AML-193 (cell line): ENCODE data around the gene BRF1.
A peak's percentile ranks its signal among the peaks of the same experiment; 100 is the strongest.

Experiments
- DNase-seq, 2 experiments: peaks; one replicate each; lab custom pipeline; 2025; lab: John Stamatoyannopoulos, UW

Gene BRF1

GRCh38 chr14:105209091-105209490 is 91.7 kb downstream of the BRF1 start:
- no peak for DNase-seq

DNA sequence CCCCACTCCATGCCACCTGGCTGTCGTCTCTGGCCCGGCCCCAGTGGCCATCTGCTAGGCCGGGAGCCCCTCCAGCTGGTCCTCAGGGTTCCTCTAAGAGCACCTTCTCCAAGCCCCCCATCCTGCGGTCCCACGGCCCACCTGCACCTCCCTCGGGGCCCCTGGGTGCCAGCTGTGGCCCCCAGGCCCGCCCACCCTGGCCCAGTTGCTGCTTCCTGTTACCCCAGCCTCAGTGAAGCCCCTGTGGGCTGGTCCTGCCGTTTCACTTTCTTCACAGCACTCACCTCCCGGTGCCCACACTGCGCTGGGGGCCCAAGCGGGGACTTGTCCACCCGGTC is 92.1 kb downstream of the BRF1 start:
- DNase-seq, result no peak

DNA sequence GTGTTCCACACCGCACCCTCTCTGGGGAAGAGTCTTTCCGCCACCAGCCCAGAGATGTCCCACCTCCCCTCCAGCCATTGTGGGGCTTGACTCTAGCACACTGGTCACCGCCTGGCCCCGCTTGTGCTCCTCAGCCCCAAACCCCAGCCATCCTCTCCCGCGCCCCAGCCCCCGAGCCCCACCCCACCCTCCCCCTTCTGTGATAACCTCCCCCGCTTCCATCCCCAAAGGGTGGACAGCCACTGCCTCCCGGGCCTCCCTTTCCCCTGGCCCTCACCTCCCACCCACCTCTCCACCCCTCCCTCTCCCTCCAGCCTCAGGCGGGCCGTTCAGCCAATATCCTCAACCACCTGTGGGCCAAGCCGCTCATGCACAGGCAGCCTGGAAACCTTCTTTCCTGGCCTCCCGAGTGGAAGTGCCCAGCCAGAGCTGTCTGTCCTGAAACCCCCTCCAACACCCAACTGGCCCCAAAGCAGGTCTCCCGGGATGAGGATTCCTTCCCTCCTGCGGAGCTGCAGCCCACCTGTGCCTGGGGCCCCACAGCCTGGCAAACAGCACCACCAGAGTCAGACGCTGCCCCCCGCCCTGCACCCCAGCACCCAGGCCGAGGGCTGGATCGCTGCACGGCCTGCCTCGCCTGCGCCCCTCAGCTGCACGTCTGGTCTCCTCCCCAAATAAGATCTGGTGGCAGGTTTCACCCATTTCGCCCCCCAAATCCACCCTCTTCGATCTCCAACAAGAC is 92.6 kb downstream of the BRF1 start:
- DNase-seq, result no peak

GRCh38 chr14:105207460-105207901 is 93.3 kb downstream of the BRF1 start:
- DNase-seq, result no peak

DNA sequence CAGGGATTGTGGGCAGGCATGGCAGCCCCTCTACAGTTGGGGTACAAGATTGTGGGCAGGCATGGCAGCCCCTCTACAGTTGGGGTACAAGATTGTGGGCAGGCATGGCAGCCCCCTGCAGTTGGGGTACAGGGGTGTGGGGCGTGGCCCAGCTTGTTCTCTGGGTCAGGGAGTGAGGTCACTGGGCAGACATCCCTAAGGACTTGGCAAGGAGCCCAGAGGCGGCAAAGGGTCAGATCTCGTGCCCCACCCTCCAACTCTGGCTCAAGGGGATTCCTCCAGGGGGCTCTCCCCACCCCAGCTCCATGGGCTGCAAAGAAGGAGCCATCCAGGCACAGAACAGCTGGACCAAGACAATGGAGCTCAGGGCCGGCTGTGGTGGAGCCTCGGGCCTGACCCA is 93.9 kb downstream of the BRF1 start:
- no peak for DNase-seq

- no peak for DNase-seq
Observed at GRCh38 chr14:105205673-105206208, 95.1 kb downstream of the BRF1 start.

DNA sequence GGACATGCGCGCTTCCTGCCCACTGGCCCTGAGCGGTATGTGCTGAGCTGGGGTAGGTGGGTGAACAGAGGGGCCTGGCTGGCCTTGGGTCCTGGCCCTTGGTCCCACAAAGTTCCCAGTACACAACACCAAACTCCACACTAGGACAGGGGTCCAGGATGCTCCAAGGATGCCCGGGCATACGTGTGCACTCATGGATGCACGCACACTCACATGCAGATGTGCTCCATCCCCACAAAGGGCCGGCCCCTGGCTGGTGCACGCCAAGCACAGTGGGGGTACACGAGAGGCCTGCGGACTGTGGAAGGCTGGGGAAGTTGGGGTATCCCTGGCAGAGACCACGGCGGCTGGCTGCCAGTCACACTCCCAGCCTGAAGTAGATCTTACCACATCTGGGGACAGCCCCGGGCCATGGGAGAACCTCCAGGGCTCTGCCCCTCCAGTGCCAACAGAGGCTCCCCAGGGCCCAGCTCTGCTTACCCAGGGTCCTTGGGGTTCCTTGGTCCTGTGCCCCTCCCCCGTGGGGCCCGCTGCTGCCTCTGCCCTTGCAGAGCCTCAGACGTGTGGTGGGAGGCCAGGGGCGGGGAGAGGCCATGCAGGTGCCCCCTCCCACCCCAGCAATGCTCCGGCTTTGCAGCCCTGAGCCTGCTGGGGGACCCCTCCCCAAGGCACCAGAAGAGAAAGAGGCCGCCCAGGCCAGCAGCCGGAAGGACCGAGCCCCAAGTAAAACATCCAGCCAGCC is 95.7 kb downstream of the BRF1 start:
- DNase-seq, result no peak

- no peak for DNase-seq
Observed at GRCh38 chr14:105204206-105204930, 96.4 kb downstream of the BRF1 start.

- no peak for DNase-seq
Observed at GRCh38 chr14:105203701-105204100, 97.1 kb downstream of the BRF1 start.

- DNase-seq, result peak; percentile 14 to 24
Observed at GRCh38 chr14:105203057-105203531, 97.7 kb downstream of the BRF1 start.

- DNase-seq, result peak; percentile 76 to 79
Observed at GRCh38 chr14:105201925-105202513, 98.8 kb downstream of the BRF1 start.

DNA sequence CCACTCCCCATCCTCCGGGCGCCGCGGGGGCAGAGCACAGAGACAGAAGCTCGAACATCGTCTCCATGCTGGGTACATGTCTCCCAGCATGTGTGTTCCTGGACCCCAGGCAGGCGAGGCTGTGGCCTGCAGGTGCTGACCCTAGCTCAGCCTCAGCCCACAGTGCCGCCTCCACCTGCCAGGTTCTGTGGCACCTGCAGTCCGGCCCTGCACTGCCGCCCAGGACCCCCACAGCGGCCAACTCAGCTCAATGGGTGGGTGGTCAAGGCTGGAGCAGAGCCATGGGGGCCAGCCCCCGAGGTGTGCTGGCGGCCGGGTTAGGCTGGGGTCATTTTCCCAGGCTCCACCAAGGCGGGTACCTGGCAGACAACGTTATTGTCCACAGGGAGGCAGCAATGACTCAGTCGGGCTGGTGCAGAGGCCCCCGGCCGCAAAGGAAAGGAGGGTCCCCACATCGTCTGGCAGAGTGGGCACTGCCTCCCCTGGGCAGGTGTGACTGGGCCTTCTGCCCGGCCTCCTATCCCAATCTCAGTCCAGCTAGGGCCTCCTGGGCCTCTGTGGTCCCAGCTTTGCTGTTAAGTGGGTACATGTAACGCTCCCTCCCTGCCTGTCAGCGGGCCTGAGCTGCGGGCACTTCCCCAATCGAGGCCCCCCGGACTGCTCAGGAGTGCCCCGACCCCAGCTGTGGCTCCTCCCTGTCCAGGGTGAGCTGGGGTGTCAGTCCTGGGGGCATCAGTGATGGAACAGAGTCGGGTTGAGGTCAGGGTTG is 99.5 kb downstream of the BRF1 start:
- peak; percentile 24 to 40 for DNase-seq

- DNase-seq, result no peak
Observed at GRCh38 chr14:105200641-105201040, 100.2 kb downstream of the BRF1 start.

DNA sequence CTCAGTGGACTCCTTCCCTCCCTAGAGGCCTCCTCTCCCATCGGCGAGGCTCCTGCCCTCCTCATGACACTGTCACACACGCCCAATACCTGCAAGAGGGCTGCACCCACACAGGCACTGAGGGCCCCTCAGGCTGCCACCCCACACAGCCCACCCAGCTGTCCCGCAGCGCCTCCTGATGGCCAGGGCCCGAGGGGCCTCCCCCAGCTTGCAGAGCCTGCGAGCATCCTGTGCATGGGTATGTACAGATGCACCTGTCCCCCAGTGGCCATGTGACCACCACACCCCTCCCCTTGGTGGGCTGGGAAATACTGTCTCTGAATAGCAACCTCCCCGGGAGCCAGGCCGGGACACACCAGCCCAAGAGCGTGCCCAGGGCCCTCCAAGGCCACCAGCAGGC is 100.7 kb downstream of the BRF1 start:
- DNase-seq, result no peak

DNA sequence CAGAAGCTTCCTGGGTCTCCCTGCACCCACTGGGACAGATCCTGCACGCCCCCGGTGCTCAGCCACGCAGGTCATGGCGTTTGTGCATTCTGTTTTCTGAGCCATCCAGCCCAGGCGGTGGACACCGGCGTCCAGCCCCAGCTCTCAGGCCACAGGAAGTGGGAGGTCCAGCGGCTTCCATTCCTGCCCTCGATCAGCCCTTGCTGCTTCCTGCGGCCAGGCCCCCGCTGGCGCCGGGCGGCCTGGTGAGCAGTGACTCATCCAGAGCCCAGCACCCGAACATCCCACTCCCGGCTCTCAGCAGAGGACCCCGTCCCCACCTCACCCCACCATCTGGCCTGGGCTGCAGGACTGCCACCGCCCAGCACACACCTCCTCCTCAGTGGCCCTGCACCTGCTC is 101.7 kb downstream of the BRF1 start:
- DNase-seq, result no peak

DNA sequence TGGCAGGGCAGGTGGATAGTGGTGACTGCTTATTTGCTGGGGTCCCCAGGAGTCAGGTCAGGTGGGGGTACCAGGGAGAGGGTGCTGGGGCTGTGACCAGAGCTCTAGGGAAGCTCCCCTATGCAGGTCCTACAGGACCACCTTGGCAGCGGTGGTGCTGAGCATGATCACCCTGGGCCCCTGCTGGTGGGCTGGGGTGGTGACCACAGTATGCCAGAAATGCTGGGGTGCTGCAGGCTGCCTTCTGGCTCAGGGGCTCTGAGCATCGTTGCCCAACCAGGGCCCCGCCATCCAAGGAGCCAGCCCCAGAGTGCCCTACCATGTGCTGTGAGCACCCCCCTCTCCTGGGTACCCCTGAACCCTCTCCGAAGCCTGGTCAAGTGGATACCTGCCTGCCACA is 102.2 kb downstream of the BRF1 start:
- DNase-seq, result no peak

DNA sequence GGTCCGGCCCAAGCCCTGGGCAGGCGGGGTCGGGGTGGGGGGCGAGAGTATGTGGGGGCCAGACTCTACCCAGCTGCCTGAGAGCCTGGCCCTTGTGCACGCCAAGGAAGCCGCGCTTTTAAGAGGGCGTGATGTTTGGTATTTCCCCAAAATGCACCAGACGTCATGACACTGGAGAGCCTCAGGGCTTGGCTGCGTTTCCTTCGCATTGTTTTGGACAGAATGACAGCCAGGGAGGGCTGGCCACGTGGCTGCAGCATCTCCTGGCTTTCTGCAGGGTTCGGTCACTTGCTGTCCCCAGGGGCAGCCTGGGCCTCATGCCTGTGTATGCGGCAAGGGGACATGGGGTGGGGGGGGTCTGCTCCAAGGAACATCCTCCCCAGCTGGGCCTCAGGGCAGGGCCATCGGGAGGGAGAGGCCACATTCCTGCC is 103.6 kb downstream of the BRF1 start:
- DNase-seq, result no peak

- no peak for DNase-seq
Observed at GRCh38 chr14:105196265-105196960, 104.4 kb downstream of the BRF1 start.

DNA sequence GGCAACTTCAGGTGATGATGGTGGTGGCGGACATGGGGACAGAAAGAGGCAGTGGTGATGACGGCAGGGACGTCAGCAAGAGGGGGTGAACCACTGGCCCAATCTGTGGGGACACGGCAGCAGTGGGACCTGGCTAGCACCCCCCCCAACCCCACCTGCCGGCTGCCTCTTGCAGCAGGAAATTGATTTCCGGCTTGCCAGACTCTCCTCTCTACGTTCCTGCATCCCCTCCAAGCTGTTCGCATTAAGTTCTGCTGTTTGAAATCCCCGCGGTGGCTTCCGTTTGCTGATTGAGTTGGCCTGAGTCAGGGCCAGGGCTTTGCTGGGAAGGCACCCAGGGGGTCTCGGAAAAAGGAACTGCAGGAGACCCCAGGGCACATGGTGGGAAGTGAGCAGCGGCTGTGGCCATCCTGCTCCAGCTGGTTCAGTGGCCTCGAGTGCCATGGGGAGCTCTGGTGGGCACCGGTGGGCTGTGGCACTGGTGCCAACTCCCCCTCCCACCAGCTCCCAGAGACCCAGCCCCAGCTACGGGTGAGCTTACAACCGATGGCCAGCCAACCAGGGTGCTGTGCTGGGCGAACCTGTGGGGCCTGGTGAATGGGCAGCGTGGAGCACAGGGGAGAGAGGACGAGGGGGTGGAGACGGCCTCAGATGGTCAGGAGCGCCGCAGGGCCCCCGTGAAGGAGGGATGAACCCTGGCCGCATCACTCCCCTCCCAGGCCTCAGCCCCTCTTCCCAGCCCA is 105.1 kb downstream of the BRF1 start:
- DNase-seq, result no peak

DNA sequence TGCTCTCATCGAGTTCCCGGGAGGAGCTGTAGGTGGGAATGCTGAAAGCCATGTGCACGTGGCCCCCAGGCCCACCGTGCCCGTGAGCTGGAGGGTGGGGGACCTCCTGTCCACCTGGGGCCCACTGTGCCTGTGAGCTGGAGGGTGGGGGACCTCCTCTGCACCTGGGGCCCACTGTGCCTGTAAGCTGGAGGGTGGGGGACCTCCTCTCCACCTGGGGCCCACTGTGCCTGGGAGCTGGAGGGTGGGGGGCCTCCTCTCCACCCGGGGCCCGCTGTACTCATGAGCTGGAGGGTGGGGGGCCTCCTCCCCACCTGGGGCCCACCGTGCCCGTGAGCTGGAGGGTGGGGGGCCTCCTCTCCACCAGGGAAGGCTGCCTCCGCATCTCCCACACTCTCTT is 105.8 kb downstream of the BRF1 start:
- no peak for DNase-seq
